ENCODE measurements around the gene ZNF529.
"Not testable (repeated sequence)": the region's sequence is repeated elsewhere in the genome, so short reads cannot be mapped to it uniquely, and the experiment has no call there.

ZNF529 gene

GRCh38 chr19:36573020-36573894 is at the start of gene ZNF529:
Gene ZNF529, minus strand, starts transcription at chr19:36573292. Its CDS starts 946 bp downstream, at chr19:36572346.
- DNase-seq (ENCODE audit: low spot score) = peak; percentile 95

- no peak for DNase-seq (ENCODE audit: low spot score)
These were observed 32.9 kb upstream of the ZNF529 start for GRCh38 chr19:36605877-36606478.

GRCh38 chr19:36605101-36605876 is 32.2 kb upstream of the ZNF529 start, which contains the start of gene ZNF382:
Gene ZNF382, plus strand, starts transcription at chr19:36605313. Its CDS starts 4,602 bp downstream, at chr19:36609915.
- peak; percentile 88 for DNase-seq (ENCODE audit: low spot score)

GRCh38 chr19:36604656-36605100 is 31.6 kb upstream of the ZNF529 start:
- no peak for DNase-seq (ENCODE audit: low spot score)

- not testable (repeated sequence) for DNase-seq (ENCODE audit: low spot score)
These were observed 29.6 kb upstream of the ZNF529 start for GRCh38 chr19:36602681-36603080.

GRCh38 chr19:36579255-36579654 is 6.2 kb upstream of the ZNF529 start:
- no peak for DNase-seq (ENCODE audit: low spot score)

DNA sequence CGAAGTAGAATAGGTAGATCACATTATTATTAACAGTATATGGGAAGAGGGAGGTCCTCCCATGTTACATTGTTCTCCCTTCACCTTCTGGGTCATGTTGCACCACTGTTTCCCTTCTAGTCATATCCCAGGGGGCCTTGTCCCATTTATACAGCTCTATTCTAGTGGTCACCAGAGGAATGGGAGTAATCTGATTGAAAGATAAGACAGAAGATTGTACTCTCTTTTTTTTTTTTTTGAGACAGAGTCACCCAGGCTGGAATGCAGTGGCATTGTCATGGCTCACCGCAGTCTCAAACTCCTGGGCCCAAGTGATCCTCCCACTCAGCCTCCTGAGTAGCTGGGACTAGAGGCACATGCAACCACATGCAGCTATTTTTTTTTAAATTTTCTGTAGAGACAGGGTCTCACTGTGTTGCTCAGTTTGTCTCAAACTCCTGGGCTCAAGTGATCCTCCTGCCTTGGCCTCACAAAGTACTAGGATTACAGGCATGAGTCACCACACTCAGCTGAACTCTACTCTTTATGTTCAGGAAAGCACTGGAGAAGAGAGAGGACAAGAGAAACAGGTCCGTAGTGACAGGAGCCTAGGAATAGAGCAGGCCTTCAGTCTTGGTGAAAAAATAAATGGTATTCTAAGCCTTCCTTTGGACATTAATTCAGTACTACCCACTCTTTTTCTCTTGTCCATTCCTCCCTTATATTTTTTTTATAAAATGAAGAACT is 4.3 kb upstream of the ZNF529 start:
- no peak for DNase-seq (ENCODE audit: low spot score)

GRCh38 chr19:36574741-36575140 is 1.6 kb upstream of the ZNF529 start:
- no peak for DNase-seq (ENCODE audit: low spot score)

DNA sequence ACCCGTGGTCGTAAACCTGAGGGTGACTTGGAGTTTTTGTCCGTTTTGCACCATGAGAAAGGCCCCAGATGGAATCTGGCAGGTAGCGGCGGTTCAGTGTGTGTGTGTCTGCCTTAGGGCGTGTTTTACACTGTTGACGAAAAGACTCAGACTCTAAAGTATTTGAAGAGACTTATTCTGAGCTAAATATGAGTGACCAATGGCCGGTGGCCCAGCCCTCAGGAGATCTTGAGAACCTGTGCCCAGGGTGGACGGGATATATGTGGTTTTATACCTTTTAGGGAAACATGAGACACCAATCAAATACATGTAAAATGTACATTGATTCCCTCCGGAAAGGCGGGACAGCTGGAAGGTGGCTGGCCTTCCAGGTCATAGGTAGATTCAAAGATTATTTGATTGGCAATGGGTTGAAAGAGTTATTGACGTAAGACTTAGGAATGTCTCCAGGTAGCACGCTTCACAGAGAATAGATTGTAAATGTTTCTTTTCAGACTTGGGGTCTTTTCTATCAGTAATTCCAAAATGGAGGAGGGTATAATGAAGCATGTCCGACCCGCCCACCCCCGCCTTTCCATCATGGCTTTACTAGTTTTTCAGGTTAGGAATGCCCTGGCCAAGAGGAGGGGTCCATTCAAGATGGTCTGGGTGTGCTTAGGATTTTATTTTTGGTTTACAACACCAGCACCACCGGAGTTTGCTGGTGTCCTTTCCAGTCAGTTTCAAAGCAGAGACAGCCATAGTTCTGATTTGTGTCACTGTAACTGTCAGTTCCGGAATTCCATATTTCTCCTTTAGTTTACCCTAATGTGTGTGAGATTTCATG is 1.0 kb upstream of the ZNF529 start:
- DNase-seq (ENCODE audit: low spot score) = no peak

DNA sequence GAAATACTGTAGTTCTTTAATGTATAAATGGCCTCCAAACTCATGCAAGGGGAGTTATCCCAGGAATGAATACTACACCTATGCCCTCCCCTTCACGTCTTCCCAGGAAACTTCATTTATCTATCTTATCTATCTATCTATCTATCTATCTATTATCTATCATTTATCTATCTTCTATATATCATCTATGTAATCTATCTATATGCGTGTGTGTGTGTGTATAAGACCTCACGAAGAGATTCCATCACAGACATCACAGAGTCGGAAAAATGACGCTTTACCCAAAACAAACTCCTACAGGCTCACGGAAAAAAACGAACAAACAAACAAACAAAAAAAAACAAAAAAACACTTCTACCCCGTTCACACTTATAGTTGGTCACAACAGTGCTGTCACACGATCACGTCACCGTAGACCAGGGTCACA is 486 bp downstream of the ZNF529 start:
- DNase-seq (ENCODE audit: low spot score) = no peak

GRCh38 chr19:36564391-36564790 is 8.7 kb downstream of the ZNF529 start:
- no peak for DNase-seq (ENCODE audit: low spot score)

DNA sequence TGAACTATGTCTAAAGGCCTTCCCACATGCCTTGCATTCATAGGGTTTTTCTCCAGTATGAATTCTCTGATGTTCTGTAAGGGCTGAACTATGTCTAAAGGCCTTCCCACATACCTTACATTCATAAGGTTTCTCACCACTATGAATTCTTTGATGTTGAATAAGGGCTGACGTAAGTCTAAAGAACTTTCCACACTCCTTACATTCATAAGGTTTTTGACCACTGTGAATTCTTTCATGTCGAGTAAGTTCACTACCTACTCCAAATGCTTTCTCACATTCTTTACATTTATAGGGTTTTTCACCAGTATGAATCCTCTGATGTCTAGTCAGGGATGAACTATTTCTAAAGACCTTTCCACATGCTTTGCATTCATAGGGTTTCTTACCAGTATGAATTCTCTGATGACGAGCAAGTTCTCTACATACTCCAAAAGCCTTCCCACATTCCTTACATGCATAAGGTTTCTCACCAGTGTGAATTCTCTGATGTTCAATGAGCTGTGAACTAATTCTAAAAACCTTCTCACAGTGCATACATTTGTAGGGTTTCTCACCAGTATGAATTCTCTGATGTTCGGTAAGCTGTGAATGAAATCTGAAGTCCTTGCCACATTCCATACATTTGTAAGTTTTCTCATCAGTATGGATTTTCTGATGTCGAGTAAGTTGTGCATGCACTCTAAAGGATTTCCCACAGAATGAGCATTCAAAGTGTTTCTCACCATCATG is 25.9 kb downstream of the ZNF529 start:
- DNase-seq (ENCODE audit: low spot score) = no peak

DNA sequence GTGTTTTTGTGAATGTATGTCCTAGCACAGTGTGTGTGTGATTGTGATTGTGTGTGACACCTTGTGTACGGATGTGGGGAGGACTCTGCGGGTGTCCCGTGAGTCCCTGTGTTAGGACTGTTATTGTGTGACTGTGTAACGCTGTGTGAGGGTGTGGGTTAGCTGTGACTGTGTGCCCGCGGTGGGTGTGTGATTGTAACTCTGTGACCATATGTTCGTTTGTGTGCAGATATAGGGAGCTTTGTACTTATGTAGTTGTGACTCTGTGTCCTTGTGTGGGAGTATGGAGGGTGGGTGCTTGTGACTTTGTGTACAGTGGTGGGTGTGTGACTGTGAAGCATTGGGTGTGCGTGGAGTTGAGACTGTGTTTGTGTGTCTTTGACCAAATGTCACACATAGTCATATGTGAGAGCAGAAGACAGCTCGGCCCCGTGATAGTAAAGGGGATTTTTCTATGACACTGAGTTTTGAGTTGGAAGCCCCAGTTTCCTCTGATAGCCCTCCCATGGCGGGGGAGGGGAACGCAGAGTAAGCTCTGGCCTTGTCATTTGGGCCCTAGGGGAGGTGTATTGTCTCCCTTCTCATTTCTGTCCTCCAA is 44.1 kb downstream of the ZNF529 start:
- no peak for DNase-seq (ENCODE audit: low spot score)

- DNase-seq (ENCODE audit: low spot score) = peak; percentile 96
These were observed 44.7 kb downstream of the ZNF529 start, which contains the start of gene ZNF260 for GRCh38 chr19:36528194-36528920. Gene ZNF260, minus strand, starts transcription at chr19:36528271. Its CDS starts 13,033 bp downstream, at chr19:36515238.

DNA sequence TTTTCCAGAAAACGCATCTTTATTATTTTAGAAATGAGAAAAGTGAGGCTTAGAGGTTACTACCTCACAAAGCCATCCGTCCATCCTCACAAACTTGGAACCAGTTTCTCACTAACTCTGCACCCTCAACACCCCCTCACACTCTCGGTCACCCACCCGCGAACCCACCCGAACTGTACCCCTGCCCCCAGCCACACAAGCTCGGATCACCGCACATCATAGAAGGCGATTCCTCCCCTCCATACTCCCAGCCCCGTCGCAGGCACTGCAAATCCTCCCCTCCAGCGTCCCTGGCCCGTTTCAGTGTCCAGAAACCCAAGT is 45.3 kb downstream of the ZNF529 start:
- DNase-seq (ENCODE audit: low spot score) = no peak

DNA sequence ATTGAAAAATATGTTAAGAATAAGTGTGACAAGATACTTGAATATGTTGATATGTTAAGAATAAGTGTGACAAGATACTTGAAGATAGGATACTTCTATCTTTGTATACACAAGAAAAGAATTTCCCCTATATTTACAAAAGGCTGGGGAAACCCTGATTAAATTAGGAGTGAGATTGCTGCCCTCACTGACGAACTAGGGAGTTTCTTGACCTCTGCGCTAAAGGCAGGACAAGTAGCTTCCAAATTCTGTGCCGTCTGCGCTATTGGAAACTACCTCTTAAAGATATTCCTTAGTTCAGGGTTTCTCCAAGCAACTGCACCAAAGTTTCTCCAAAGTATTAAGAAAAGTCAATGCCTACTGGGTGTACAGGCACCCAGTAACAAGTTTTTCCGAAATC is 45.8 kb downstream of the ZNF529 start:
- no peak for DNase-seq (ENCODE audit: low spot score)

GRCh38 chr19:36526581-36526980 is 46.5 kb downstream of the ZNF529 start:
- no peak for DNase-seq (ENCODE audit: low spot score)

- no peak for DNase-seq (ENCODE audit: low spot score)
These were observed 48.5 kb downstream of the ZNF529 start for GRCh38 chr19:36524617-36525016.

- no peak for DNase-seq (ENCODE audit: low spot score)
These were observed 59.0 kb downstream of the ZNF529 start for GRCh38 chr19:36514012-36514612.

Measured in left forelimb (tissue), 1 donor.